Measurements from ENCODE around the gene MVB12B.

DNA sequence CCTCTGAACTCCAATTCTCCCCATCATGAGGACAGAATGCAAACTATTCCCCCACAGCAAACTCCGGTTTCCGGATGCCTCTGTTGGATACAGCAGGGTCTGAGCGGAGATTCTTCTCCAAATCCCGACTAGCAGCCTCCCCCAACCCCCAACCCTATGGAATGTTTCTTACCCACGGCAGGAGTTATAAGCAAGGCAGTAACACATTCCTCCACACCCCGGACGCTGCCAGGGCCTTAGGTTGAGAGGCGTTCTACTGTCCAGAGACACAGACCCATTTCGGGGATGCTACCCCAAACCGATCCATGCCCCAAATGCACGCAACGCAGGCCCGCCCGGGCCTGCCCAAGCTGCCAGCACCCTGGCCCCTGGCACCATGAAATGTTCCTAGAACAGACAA lies 201.5 kb downstream of the MVB12B start:
- no peak for TF ChIP-seq GATA2 (IDR thresholded peaks at IDR 0.05; ENCODE audit: low read depth, low read length)
- TF ChIP-seq GATA3 (IDR thresholded peaks at IDR 0.05; ENCODE audit: low read depth, low read length) = no peak
